Kidney glomerular epithelial cell (primary cell): ENCODE results near the gene ADORA1.

ENCODE experiments used
- DNase-seq: peaks from one replicate; lab custom pipeline; 2025; lab: John Stamatoyannopoulos, UW

Gene ADORA1

DNA sequence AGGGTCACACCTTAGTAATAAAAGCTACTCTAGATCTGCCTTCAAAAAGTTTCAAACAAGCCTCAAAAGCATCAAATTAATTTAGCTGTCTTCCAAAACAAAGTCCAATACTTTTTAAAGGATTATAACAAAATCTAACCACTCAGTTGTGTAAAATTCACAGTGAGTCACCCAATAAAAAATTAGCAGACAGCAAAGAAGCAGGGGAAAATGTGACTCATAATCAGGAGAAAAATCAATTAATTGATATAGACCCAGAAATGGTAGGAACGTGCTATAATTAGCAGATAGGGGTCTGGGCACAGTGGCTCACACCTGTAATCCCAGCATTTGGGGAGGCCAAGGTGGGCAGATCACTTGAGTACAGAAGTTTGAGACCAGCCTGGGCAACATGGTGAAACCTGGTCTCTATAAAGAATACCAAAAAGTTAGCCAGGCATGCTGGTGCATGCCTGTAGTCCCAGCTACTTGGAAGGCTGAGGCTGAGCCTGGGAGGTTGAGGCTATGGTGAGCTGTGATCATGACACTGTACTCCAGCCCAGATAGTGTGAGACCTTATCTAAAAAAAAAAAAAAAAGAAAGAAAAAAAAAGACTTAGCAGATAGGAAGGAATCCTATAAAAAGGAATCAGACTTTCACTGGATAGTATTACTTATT lies 33.6 kb upstream of the ADORA1 start:
- no peak for DNase-seq

DNA sequence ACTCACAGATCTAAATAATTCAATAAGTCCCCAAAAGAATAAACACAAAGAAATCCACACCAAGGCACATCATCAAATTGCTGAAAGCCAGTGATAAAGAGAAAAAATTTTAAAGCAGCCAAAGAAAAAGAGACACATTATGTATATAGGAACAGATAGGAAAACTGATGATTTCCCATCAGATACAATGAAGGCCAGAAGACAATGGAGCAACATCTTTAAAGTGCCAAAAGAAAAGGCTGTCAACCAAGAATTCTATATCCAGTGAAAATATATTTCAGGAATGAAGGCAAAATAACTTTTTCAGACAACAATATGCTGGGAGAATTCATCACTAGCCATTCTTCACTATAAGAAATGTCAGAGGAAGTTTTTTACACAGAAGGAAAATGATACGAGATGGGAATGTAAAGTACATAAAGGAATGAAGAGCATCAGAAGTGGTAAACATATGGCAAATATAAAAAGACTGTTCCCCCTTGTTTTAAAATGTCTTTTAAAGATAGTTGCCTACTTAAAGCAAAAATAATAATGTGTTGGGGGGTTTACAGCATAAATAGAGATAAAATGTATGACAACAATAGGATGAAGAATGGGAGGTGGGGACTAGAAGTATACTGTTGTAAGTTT lies 32.4 kb upstream of the ADORA1 start:
- DNase-seq, result no peak

DNA sequence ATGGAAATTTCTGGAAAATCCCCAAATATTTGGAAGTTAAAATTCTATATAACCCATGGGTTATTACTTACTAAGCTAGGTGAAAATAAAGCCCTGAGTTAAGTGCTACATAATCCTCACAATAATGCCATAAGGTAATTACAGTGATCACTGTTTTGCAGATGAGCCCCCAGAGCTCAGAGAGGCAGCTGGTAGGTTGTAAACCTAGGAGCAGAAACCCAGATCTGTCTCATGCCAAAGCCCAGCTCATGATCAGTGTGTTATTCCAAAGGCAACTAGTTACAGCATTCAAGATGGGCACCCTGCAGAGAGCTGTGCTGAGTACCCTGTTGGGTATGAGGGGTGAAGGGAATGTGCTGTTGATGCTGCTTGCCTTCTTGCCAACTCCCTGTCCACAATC lies 31.0 kb upstream of the ADORA1 start:
- DNase-seq, result no peak

DNA sequence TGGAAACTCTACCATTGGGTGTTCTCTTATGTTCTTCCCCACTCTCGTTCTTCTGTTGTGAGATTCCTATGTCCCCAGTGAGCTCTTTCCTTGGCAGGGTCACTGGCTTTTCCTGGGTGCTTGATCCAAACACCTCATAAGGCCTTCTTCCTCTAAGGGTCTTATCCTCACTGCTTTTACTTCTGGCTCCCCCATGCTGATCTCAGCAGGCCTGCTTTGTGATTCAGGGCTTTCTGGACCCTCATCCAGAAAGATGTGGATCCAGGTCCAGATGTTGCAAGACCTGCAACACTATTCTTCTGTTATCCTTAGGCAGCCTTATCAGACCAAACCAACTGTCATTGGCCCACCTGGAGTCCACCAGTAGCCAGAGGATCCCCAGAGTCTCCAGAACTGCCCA lies 30.5 kb upstream of the ADORA1 start:
- no peak for DNase-seq

DNA sequence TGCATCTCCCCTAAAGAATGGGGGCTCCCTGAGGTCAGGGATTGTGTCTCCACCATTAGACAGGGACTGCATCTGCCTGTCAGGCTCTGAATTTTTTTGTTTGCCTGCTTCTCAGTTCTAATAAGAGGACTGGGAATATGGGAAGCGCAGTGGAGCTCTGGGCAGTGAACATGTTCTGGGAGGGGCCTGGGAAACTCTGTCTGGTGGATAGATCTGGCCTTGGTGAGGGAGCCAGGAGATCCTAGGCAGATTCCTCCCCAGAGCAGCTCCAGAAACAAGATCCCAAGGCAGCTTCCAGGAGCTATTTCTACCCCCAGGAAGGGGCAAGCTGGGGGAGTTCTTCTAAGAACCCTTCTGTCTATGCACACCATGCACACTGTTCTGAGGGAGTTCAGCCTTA lies 29.1 kb upstream of the ADORA1 start:
- no peak for DNase-seq

DNA sequence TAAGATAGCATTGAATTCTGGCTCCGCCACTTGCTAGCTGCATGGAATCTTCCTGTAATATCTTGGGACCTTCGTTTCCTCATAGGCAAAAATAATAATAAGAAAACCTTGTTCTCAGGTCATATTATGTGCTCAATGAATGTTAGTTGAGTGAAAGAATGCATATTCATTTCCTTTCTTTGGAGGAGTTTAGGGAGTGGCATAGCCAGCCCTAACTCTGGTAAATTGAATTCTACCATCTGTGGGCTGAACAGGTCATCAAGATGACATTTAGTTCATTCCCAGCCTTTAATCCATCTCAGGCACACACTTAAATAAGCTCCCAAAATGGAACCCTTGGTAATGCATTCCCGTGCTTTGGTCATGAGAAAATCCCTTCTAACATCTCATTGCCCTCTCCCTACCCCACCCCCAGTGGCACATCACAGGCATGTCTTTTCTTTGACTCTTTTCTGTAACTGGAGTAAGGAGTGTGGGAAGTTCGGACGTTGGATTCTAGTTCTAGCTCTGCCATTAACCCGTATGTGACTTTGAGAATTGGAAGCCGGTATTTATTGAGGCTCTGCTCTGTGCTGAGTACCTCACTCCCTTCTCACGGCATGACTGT lies 28.5 kb upstream of the ADORA1 start:
- DNase-seq, result no peak

DNA sequence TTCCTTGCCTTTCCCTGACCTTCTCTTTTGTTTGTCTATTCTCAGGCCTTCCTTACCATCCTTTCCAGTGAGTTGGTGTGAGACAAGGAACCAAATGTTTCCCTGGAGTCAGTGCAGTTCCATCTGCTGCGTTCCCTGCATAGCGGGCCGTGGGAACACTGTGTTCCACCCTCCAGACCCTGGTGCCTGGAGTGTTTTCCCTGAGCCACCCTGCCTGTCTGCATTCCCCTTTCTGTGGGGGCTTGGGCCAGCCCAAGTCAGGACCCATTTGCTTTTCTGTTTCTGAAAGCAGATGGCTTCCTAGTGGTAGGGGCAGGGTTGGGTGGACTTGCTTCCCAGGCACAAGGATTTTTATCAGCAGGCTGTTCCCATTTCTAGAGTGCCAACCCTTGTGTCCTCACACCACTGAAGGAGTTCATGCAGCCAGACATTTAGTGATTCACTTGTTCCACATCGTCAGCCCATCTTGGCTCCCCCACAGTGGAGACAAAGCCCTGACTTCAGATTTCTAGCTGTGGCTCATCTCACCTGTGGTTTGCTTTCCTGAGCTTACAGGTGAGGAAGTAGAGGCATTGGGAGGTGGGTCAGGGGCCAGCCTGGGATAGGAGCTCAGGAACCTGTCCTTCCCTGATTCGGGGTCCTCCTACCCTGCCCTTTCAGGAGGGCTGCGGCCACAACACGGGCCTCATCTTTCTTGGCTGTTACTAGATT lies 27.6 kb upstream of the ADORA1 start:
- DNase-seq, result no peak

DNA sequence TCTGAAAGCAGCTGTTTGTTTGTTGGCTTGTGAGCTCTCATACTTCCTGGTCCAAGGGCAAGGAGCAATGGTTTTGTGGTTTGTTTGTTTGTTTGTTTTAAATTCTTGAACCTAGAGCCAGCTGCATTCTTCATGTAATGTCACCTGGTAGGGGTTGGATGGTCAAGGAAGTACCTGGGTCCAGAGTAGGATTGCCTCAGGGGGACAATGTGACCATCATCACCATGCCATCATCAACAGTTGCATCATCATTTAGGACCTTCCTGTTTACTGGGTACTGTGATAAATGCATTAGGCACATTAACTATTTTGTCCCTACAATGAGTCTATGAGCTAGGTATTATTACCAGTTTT lies 27.0 kb upstream of the ADORA1 start:
- no peak for DNase-seq

DNA sequence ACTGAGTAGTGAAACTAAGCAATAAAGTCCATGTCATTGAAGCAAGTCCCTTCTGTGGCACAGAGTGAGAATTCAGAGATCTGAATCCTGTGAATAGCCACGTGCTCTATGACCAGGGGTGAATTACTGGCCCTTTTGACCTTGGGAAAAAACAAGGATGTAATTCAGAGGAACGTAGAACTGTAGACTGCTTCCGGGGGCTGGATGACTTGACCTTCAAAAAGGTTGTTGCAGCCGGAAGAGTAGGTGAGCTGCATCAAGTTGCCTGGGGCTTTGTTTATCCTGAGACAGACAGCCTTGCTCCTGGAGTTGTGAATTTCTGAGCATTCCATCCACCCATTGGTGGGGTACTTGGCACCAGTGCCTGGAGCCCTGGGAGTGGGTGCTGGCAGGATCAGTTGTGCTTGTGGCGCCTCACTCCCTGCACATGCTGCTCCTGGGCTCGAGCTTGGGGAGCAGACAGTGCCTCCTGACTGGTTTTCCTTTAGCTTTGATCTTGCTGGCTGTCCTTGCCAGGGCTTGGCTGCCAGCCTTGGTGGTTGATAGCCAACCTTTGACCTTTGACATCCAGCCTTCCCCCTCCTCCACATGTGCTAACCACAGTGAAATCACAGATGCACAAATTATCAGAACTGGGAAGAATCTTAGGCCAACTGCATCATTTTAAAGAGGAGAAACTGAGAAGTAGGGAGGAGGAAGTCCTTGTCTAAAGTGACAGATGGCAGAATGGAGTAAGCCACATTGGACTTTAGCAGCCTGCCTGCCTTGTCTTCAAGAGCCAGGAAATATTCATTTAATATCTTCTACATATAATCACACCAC lies 25.5 kb upstream of the ADORA1 start:
- no peak for DNase-seq

DNA sequence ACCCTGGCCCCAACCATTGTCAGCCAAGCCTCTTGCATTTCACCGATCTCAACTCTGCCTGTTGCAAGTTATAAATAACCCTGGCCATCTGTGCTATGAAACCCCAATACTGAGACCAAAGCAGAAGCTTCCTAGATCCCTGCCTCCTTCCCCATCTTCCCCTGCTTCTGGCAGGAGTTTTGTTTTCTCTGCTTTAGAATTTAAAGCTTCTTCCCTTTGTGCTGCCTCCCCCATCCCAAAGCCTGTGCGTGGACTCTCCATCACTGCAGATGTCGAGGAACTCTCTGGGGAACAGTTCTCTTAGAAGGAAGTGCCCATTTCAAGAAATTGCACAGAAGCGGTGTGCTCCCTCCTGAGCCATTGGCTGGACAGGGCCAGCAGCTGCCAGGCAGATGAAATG lies 24.3 kb upstream of the ADORA1 start:
- no peak for DNase-seq

DNA sequence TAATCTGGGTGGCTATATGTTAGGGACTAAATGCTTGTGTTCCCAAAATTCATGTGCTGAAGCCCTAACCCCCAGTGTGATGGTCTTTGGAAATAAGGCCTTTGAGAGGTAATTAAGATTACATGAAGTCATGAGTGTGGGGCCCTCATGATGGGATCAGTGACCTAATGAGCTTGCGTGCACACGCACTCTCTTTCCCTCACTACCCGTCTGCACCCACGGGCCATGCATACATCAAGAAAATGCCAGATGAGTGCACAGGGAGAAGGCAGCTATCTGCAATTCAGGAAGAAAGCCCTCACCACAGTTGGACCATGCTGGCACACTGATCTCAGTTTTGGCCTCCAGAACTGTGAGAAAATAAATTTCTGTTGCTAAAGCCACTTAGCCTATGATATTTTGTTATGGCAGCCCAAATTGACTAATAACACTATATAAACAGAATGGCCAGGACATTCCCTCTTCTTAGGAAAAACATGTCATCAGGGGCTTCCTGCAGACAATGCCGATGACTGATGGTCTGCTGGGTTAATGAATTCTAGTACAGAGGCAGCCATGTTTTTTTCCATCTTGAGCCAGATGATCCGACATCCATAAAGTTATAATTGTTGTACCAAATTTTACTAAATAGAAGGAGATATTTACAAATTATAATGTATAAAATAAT lies 23.6 kb upstream of the ADORA1 start:
- no peak for DNase-seq

DNA sequence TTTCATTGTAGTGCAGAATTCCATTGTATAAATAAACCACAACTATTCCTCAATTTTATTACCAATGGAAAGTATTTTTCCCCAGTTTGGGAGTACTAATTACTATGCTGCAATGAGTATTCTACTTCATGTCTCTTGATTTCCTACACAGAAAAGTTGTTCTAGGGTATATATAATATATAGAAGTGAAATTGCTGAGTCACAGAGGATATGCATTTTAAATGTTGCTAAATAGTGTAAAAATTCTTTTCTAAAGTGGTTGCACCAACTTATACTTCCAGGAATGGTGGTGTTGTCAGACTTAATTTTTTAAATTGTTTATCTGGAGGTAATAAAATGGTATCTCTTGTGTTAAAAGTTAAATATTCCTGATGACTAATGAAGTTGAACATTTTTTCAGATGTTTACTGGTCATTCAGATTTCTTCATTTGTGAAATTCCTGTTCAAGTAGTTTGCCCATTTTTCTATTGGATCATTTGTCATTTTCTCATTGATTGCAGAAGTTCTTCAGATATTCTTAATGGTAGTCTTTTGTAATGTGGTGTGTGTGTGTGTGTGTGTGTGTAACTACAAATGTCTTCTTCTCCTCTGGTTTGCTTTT lies 22.6 kb upstream of the ADORA1 start:
- DNase-seq, result no peak

DNA sequence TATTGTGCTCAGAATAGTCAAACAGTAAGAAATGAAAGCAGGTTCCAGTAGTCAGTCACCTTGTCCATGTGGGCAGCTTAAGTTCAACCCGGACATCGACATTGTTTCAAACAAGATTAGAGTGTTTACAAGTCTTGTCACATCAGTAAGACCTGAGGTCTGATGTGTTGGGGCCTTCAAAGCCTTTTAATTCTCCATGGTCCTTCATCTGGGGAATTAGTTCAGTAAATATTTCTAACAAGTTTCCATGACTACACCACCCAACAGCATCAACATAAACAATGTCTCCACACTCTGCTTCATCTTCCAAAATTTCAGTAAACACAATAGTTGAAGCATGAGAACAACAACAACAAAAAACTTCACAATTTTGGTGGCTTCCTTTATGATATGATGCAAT lies 15.1 kb upstream of the ADORA1 start:
- no peak for DNase-seq

DNA sequence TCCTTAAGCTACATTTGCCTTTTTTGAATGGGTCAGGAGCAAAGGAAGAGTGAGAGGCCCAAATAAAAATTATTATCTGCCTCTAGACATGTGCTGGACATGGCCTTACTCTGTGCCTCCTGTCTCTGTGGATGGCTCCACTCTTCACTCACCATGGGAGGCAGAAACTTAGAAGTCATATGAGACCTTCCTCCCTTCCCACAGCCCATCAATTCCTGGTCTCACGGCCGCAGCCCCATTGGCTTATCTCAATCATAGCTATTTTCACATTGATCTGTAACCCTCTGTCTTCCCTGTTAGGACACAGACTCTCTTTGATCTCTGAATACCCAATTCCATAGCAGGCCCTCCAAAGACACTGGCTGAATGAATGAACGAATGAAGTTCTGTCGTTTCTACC lies 14.2 kb upstream of the ADORA1 start:
- DNase-seq, result no peak

DNA sequence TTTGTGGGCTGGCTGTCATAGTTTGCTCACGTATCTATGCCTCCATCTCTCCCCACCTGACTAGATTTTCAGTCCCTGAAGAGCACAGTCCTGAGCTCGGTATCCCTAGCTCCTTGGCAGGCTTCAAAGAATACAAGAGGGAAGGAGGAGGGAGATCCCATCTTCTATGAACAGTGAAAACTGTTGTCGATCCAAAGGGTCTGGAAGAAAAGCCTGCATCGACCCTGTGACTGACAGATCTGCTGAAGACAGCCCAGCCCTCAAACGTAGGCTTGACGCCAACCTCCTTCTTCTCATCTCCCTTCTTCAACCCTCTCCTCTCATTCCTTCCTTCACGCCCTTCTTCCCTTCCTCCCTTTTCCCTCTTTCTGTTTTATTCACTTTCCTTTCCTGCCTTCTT lies 13.3 kb upstream of the ADORA1 start:
- DNase-seq, result no peak

DNA sequence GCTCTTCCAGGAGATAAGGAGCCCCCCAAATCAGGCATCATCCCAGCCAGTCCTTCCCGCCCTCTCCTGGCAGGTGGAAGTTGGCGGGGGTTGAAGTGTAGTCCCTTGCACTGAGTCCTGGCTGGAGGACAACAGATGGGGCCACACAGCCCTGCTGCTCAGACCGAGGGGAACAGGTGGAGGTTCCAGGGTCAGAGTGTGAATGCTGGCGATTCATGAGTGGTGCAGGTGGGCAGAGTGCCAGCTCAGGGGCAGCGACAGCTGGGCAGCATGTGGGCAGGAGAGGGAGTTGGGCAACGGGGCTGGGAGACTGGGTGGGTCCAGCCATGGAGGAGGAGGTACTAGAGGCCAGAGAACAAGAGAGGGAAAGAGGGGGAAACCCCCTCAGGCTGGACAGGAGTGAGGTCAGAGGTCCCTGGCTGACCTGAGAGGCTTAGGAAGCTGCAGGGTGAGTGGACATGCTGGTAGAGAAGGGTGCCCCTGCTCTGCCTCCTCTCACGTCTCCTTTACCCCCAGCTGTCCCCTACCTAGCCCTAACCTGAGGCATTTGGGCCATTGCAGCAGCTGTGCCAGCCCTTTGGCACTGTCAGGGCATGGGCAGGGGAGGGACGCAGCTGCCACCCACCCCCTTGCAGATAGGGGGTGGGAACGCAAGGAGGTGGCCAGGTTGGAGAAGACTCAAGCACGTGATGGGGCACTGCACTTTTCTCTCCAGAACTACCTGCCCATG lies 11.3 kb upstream of the ADORA1 start:
- no peak for DNase-seq

DNA sequence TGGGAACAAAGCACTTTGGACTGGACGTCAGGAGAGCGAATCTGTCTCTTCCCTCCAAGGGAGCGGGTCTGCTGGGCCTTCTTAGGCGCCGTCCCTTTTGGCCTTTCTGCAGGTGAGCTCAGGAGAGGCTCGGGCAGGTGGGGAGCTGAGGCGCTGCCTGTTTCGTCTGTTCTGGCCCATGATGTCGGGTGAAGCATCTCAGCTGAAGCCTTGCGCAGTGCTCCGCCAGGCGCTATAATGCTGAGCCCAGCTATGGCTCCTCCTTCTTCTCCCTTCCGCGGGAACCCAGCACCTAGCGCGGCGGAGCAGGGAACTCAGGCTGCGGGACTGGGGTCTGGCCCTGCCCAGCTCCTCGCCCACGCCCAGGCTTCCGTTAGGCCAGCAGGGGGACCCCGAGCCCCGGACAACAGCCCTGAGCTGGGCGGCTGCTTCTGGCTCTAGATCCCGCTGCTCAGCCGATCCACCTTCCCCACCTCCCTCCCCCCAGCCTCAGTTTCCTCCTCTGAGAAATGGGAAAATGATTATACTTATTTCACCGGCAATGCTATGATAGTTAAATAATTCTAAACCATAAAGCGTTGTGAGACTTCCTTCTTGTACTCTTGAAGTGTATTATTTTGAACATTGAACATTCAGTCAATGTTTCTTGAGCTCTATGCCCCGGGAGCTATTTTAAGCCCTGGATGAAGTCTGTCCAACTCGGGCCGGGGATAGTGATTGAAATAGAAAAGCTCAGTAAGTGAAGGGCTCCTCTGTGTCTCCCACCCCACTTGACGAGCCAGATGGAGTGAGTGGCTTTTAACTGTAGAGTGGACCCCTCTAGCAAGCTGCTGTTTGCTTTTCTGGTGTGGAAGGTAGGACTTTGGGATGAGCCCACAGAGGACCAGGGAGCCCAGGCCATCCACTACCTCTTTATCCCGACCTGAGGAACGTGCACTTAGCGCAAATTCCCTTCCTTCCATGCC lies 9.6 kb upstream of the ADORA1 start:
- DNase-seq, result peak; percentile 31

DNA sequence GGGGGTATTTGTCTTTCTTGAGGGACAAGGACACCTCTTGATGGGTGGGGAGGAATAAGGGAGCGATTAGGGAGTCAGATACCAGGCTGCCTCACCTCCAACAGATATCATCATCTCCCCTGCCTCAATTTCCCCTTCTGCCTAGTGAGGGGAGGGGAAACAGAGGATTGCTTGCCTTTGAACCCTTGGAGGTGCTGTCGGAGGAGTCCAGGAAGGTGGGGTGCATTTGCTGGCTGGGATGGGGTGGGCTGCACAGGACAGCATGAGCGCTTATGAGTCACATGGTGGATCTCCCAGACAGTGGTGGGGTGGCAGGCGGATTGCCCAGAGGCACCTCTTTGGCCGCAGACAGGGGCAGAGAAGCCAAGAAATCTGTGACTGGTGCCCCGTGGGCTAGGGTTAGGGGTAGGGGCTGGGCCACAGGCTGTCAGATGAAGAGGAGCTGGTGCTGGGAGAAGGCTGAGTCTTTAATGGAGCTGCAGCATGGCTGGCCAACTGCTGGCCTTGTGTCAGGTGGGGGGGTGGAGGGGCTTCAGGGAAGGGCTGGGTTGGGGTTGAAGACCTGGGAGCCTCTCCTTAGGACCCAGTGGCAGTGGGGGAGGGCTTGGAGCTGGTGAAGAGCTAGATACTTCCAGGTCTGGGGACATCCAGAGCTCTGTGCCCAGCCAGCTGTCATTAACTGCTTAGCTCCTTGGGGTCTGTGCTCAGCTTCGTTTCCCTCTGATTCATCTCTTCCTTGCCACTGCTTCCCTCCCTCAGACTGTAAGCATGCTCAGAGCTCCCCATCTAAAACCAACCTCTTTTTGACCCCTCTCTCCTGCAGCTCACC lies 7.0 kb upstream of the ADORA1 start:
- no peak for DNase-seq
